HG03066 (cell line): Measurements from ENCODE around the gene AVPR1B.

ENCODE experiments used
- ATAC-seq: cut with Tn5 transposase; IDR thresholded peaks from one replicate; pipeline ENCODE4 v1.9.1; 2021; ENCODE audit warnings: low read depth; ENCODE audit not compliant: unreplicated experiment

AVPR1B gene

GRCh38 chr1:206117151-206117948 is at the start of gene AVPR1B:
AVPR1B (minus strand) TSS chr1:206117388; CDS start chr1:206116890, 498 bp downstream.
- no peak for ATAC-seq

- no peak for ATAC-seq
Measured at GRCh38 chr1:206145771-206146290, 28.6 kb upstream of the AVPR1B start.

- ATAC-seq, result no peak
Measured at GRCh38 chr1:206144605-206145004, 27.4 kb upstream of the AVPR1B start.

- ATAC-seq, result no peak
Measured at GRCh38 chr1:206143537-206144172, 26.5 kb upstream of the AVPR1B start.

- no peak for ATAC-seq
Measured at GRCh38 chr1:206142770-206143169, 25.6 kb upstream of the AVPR1B start.

- ATAC-seq, result no peak
Measured at GRCh38 chr1:206142011-206142410, 24.8 kb upstream of the AVPR1B start.

- no peak for ATAC-seq
Measured at GRCh38 chr1:206136241-206136640, 19.1 kb upstream of the AVPR1B start.

GRCh38 chr1:206135248-206135647 is 18.1 kb upstream of the AVPR1B start:
- ATAC-seq, result no peak

- ATAC-seq, result no peak
Measured at GRCh38 chr1:206133751-206134415, 16.7 kb upstream of the AVPR1B start.

GRCh38 chr1:206131037-206131436 is 13.8 kb upstream of the AVPR1B start:
- ATAC-seq, result no peak

GRCh38 chr1:206128196-206128595 is 11.0 kb upstream of the AVPR1B start:
- ATAC-seq, result no peak

- no peak for ATAC-seq
Measured at GRCh38 chr1:206127336-206127735, 10.1 kb upstream of the AVPR1B start.

- ATAC-seq, result no peak
Measured at GRCh38 chr1:206125346-206125745, 8.2 kb upstream of the AVPR1B start.

- no peak for ATAC-seq
Measured at GRCh38 chr1:206122686-206123085, 5.5 kb upstream of the AVPR1B start.

GRCh38 chr1:206121269-206121668 is 4.1 kb upstream of the AVPR1B start:
- no peak for ATAC-seq

- ATAC-seq, result no peak
Measured at GRCh38 chr1:206120406-206120805, 3.2 kb upstream of the AVPR1B start.

GRCh38 chr1:206116873-206117150 is 376 bp downstream of the AVPR1B start:
- no peak for ATAC-seq

- ATAC-seq, result no peak
Measured at GRCh38 chr1:206116191-206116872, 856 bp downstream of the AVPR1B start.

GRCh38 chr1:206115791-206116190 is 1.4 kb downstream of the AVPR1B start:
- ATAC-seq, result no peak

GRCh38 chr1:206114692-206115640 is 2.2 kb downstream of the AVPR1B start:
- ATAC-seq, result no peak
